Gastrocnemius medialis (tissue), 4 donors: ENCODE measurements around the gene ATXN1.

Experiments used
- CTCF ChIP-seq, 5 experiments: fragments of 450-650 bp in 3 of 5; fragments of 200-600 bp in 2 of 5; sonication (generic) in 2 of 5; IDR thresholded peaks in 4 of 5; conservative IDR thresholded peaks in 1 of 5; 1 replicate in 4 of 5; 2 replicates in 1 of 5; pipeline ENCODE4 v1.5.1; 2016 to 2019; ENCODE audit warnings: antibody characterized with exemption in 5 of 5, mild to moderate bottlenecking in 3 of 5, moderate library complexity in 3 of 5
- POLR2A ChIP-seq, 2 donors: fragments of 450-650 bp; IDR thresholded peaks; one replicate each; pipeline ENCODE4 v1.6.1; 2017; ENCODE audit warnings: antibody characterized with exemption in 2 of 2, mild to moderate bottlenecking in 2 of 2, moderate library complexity in 2 of 2

GRCh38 chr6:16405375-16405774, 355.9 kb downstream of the ATXN1 start:
- TF ChIP-seq CTCF (IDR thresholded peaks at IDR 0.05 in 4 of 5, conservative IDR thresholded peaks at IDR 0.05 in 1 of 5) (no peak), POLR2A (IDR thresholded peaks at IDR 0.05) (no peak)
